CD4-positive, alpha-beta T cell treated with Interleukin-17A for 1 hour (primary cell): ENCODE results near the gene ACP3.
"Not testable (repeated sequence)": the region's sequence is repeated elsewhere in the genome, so short reads cannot be mapped to it uniquely, and the experiment has no call there.

Experiments
- DNase-seq: peaks from one replicate; pipeline ENCODE4 v3.0.0-alpha.2; 2020

Gene ACP3

DNA sequence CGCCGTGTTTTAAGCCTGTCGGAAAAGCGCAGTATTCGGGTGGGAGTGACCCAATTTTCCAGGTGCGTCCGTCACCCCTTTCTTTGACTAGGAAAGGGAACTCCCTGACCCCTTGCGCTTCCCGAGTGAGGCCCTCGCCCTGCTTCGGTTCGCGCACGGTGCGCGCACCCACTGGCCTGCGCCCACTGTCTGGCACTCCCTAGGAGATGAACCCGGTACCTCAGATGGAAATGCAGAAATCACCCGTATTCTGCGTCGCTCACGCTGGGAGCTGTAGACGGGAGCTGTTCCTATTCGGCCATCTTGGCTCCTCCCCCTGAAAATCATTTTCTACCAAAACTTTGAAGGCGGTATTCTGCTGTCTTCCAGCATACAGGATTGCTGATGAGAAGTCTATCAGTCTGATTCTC lies 59.7 kb downstream of the ACP3 start:
- not testable (repeated sequence) for DNase-seq

DNA sequence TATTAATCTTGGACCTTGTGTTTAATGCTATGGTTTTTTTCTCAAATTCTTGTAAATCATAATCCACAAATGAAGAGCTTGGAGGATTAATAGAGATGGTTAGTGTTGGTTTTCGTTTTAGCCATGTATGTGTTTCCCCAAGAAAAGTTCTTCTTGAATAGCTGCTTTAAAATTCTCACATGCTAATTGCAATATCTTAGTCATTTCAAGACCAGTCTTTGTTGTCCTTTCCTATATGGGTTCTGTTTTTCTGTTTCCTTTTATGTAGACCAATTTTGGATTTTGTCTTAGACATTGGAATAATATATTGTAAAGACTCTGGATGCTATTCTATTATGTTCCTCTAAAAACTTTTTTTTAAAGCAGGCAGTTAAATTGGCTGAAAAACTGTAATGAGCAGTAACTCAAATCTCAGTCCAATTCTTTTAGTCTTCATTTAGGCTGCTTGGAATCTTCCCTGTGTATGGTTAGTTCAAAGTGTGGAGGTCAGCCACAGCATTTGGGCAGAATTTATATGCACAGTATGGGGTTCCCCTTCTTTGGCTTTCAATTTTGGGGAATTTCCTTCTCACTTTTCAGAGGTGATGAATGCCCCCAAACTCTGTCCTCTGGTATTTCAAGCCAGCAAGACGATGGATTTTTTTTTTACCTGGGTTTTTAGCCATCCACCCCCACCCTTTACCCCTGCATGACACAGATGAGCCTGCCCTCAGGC lies 61.0 kb downstream of the ACP3 start:
- no peak for DNase-seq

GRCh38 chr3:132378846-132379245 lies 61.6 kb downstream of the ACP3 start:
- DNase-seq: no peak

DNA sequence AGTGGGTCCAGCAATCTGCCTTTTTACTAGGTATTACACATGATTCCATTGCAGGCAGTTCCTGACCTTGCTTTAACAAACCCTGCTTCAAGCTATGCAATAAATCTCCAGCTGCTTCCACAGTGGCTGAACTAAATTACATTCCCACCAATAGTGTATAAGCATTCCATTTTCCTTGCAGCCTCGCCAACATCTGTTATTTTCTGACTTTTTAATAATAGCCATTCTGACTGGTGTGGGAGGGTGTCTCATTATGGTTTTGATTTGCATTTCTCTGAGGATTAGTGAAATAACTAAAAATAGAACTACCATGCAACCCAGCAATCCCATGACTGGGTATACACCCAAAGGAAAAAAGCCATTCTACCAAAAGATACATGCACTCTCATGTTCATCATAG lies 63.7 kb downstream of the ACP3 start:
- DNase-seq: no peak

DNA sequence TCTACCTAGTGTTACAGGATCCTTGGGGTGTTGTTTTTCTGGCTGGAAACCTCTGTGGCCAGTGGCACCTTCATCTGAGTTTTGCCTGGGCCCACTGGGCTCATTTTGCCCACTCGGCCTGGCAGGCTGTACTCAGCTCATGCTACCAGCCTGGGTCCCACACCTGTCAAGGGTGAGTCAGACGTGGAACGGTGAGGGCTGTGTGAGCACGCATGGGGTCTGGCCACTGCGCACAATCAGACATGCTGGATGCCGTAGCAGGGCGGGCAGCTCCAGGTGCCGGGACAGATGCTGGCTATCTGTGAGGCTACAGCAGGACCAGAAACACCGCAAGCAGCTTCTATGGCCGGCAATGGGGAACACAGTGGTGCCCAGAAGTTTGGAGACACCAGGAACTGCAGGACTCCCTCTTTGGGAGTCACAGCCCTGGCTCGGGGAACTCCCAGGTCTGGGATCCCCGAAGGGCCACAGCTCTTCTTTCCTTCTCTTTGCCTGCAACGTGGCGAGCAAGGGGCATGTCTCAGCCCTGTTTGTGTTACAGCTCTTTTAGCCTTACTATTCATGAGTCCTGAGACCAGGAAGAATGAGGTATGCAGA lies 64.2 kb downstream of the ACP3 start:
- no peak for DNase-seq

DNA sequence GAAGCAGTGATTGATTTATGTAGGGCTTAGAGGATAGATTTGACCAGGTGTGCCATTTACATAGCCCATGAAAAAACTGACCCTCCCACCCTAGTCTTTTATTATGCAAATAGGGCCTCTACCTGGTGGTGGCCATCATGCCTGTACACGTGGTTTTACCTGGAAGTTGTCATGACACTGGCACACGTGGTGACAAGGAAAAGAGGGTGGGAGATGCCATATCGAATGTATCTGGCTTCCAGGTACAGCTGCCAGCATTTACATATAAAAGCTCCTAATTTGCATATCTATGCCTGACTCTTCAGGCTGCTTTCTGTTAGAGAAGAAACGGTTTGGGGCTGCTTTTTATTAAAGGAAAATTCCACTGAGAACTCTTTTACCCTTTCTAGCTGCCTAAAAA lies 65.1 kb downstream of the ACP3 start:
- DNase-seq: no peak

GRCh38 chr3:132382688-132383194 lies 65.5 kb downstream of the ACP3 start:
- DNase-seq: no peak

- no peak for DNase-seq
These were observed 69.1 kb downstream of the ACP3 start for GRCh38 chr3:132386259-132386658.

- DNase-seq: not testable (repeated sequence)
These were observed 75.5 kb downstream of the ACP3 start for GRCh38 chr3:132392675-132393074.

DNA sequence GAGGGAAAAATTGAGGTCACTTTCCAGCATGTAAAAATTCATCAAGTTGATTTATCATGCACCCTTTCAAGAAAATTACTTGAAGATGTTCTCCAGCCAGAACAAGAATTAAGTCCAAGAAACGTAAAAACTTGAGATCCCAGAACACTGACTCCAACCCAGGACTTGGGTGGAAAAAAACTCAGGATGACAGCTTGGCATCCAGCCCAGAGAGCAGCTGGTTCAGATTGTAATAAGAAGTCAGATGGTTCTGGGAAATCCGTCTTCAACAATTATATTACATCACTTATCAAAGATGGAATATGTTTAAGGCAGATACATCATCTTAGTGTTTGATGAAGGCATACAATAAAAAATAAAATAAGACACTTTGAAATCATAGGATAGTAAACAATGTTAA lies 77.1 kb downstream of the ACP3 start:
- no peak for DNase-seq

- DNase-seq: no peak
These were observed 77.9 kb downstream of the ACP3 start for GRCh38 chr3:132395126-132395525.

DNA sequence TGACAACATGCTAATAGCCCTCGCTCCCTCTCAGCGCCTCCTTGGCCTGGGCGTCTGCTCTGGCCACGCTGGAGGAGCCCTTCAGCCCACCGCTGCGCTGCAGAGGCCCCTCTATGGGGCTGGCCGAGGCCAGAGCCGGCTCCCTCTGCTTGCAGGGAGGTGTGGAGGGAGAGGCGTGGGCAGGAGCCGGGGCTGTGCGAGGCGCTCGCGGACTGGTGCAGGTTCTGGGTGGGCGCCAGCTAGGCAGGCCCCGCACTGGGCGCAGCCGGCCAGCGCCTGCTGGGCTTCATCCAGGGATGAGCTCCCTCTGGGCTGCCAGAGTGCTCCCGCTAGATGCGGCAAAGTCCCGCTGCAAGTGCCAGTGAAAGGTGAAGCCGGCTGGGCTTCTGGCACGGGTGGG lies 79.0 kb downstream of the ACP3 start:
- no peak for DNase-seq

- not testable (repeated sequence) for DNase-seq
These were observed 79.6 kb downstream of the ACP3 start for GRCh38 chr3:132396776-132397175.

DNA sequence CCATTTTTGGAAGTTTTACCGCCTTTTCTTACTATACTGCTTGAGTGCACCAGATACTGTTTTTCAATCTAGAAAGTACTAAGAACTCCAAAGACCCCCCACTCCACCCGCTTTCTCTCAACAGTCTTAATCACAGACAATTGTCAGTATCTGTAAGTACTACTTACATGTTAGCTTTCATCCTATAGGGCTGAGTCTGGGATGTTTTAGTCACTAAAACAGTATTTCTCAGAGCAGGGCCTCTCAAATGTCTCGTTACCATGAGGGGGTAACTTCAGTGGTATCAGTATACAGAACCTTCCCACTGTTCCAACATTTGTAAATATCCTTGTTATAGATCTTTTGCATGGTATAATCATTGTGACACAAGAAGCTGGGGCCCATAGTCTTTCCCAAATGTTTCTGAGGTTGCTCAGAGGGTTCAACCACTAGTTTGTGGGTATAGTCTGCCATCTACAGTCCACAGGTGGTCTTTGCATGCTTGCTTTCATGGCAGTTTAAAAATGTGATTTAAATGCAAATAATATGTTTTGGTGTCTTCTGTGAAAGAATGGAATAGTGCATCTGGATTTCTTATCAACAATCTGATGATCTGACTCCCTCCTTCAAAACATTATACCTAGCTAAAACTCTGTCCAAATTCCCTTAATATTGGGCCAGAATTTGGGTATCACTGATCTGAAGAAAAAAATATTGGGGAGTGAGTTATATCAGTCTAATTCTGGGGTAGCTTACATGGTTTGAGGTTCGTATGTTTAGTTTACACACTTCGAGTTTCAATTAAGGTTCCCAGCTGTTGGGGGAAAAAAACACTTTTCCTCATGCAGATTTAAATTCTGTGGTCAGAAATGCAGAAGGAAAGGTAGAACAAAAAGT lies 82.1 kb downstream of the ACP3 start:
- DNase-seq: peak; percentile 41

GRCh38 chr3:132401255-132401654 lies 84.0 kb downstream of the ACP3 start:
- no peak for DNase-seq

GRCh38 chr3:132404276-132404675 lies 87.1 kb downstream of the ACP3 start:
- DNase-seq: no peak

- DNase-seq: no peak
These were observed 88.0 kb downstream of the ACP3 start for GRCh38 chr3:132405188-132405587.

DNA sequence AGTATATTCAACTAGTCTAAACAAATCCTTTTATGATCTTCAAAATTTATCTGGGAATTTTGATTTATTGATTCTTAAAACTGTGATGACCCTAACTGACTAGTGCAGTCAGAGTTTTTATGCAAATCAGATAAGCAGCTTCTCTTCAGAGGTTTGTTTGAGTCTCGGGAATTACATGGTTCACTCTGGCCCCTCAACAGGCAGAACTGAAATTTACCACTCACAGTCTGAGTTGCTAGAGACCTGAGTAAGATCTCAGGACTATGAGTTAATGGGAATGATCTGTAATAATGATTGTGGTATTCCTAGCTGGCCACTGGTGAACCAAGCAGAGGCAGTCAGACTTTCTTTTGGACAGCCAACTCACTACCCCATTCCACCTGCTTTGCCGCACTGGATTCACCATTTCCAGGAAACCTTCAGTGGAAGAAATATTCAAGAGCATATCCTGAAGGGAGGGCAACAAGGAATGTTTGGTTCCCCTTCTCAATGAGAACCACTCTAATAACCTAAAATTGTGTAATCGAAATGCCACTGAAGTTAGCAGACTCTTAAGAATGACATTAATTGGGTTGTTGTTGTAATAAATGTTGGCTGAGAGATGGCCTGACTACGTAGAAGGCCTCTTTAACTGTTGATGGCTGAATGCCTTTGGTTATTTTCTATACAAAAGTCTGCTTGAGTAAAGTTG lies 88.5 kb downstream of the ACP3 start:
- DNase-seq: no peak

- no peak for DNase-seq
These were observed 89.4 kb downstream of the ACP3 start for GRCh38 chr3:132406587-132406986.

DNA sequence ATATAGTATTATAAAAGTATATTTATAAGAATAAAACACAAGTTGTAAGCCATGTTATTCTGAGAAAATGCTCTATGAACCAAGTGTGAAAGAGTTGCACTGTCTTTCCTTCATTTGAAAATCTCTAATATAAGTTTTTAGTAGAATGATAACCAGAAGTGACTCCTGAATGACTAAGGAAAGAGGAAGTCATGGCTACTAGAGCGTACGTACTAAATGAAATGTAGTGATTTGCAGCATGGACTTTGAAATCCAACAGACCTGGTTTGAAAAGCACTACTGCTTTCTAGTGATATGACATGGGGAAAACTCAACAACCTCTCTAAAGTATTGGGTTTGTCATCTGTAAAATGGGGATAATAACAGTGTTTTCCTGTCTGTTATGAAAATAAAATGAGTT lies 89.8 kb downstream of the ACP3 start:
- DNase-seq: no peak
